Measurements from ENCODE around the gene SURF6.

DNA sequence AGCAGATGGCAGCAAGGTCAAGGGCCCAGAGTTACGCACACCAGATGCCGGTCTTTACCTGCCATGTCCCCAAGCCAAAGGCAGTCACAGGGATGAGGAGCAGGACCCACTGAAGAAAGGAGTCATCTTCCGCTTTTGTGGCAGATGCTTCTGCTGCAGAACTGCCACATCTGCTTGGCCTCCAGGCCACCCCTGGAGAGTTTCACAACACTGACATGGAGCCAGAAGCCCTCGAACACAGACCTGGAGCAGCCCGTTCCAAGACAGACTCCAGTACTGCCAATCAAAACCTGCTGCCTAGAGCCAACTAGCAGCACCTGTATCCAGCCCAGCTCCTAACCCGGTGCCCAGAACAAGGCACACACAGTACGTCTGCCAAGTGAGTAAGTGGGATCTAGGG is 18.8 kb upstream of the SURF6 start:
- TF ChIP-seq POLR2A (IDR thresholded peaks at IDR 0.05) (no peak), CTCF (IDR thresholded peaks at IDR 0.05) (no peak), POLR2AphosphoS5 (IDR thresholded peaks at IDR 0.05) (no peak)
